IPS DF 19.7 (cell line): ENCODE measurements around the gene STX8.
"Not testable (repeated sequence)": the region's sequence is repeated elsewhere in the genome, so short reads cannot be mapped to it uniquely, and the experiment has no call there.

Experiments
- DNase-seq: peaks from one replicate; pipeline ENCODE4 v3.0.0-alpha.2; 2013; ENCODE audit warnings: low read depth, low spot score

Gene STX8

DNA sequence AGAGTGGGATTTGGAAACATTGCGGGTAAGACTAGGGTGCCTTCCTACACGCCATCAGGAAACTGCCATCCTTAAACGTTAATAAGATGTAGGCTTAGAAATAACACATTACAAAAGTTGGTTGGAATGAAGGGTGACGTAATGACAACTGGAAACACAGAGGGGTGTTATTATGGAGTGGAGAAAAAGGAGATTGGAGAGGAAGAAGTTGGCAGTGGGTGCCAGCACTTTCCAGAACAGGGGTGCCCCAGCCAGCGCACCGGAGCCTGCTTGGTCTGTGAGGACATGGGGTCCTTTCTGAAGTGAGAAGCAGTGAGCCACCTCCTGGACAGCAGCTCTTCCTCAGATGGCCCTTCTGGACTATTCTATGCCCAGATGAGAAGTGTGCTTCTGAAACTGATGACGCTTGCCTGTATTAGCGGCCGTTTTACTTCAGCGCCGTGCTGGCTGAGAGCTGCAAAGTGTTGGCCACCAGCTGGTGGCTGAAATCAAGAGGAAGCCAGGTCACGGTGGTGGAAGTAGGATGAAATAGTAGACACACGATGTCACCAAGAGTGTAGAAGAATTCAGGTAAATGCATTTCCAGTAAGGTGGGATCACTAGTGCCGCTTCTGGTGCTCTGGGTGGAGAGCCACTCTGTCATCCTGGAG, 309.5 kb downstream of the STX8 start:
- no peak for DNase-seq

DNA sequence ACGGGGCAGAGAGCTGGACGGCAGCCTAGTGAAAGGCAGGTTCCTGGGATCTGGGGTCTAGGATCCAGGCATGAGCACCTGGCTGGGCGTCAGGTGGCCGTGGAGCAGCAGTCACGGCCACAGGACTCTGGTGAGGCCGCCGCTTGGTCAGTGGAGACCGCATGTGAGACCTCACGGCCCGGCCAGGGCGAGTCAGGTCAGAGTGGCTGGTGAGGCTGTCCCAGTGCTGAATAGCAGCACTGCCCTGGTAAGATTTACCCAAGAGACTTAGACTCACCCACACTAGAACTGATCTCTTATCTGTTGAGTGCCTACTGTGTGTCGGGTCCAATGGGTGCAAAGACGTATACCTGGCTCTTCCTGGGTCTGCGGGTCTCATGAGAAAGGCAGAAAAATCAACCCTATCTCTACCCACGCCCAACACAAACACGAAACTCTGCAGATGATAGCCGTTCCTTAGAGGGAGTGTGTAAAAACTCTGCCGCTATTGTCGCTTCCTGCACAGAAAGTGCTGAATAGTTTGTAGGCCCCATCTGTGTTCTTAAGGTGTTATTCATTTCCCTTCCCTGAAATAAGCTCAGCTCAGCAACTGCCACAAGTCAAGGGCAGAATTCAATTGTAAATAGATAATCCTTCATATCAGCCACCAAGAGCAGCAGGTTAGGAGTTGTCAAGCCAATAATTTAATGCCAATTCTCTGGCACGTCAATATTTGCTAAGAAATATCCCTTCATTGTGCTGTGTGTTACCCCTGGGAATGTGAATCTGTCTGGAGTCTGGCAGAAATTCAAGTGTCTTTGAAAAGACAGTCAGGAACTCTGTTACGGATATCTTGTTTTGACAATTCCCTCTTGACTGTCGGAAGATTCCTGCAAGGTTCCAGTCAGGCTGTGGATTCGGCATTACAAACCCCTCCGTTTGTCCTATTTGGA, 314.3 kb downstream of the STX8 start:
- no peak for DNase-seq

DNA sequence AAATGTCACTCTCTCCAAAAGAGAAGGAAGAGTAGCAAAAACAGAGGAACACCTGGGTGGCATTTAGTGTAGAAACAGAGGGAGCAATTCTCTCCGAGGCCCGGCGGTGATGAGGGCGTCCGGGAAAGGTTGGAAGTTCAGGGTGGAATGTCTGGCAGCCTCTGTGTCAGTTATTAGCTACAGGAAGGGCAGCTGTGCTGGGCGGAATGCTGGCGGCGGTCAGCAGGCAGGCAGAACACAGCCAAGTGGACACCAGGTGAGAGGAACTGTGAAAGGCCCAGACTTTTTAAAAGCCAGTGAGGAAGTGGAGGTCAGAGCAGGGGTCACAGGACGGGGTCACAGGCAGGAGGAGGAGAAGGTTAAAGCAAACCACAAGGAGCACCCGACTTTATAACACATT, 316.2 kb downstream of the STX8 start:
- no peak for DNase-seq

DNA sequence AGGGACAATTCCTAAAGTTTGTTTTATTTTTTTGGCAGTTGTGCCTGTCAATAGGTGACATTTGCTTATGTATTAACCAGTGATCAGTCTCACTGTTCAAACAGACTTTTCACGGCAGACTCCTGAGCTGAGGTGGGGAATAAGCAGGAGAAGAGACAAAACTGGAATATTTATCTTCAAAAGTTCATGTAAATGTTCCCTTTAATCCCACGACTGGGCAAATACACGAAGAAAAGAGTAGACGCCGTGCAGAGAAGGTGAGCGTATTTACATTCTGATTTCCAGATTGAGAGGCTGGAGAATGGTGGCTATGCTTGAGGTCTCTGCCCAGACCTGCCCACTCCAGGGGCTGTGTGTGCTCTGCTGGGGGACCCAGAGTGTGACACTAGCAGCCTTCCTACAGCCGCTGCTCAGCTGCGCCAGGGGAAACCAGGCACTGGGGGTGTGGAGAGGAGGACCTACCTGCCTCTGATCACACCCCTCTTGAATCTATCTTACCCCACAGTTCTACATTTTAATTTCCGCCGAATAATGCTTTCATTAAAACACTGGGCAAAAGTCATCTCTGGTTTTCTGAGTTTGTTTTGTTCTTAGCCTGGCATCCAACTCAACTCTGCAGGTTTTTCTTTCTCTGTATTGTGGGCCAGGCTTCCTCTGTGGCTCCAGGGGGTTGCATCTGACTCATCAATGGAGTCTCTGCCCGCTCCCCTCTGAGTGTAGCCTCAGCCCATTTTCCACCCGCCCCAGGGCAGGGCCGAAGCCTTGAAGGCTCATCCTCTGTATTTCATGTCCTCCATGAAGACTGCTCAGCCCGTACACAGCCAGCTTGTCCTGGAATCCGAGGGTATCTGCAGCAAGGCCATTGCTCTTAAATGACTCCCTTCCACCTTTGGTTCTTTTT, 317.3 kb downstream of the STX8 start:
- no peak for DNase-seq

DNA sequence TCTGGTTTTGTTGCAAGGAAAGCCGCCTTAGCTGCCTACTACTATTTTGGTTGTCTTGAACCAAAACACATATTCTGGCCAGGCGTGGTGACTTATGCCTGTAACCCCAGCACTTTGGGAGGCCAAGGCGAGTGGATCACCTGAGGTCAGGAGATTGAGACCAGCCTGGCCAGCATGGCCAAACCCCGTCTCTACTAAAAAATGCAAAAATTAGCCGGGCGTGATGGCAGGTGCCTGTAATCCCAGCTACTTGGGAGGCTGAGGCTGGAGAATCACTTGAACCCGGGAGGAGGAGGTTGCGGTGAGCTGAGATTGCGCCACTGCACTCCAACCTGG, 318.0 kb downstream of the STX8 start:
- DNase-seq, result not testable (repeated sequence)

DNA sequence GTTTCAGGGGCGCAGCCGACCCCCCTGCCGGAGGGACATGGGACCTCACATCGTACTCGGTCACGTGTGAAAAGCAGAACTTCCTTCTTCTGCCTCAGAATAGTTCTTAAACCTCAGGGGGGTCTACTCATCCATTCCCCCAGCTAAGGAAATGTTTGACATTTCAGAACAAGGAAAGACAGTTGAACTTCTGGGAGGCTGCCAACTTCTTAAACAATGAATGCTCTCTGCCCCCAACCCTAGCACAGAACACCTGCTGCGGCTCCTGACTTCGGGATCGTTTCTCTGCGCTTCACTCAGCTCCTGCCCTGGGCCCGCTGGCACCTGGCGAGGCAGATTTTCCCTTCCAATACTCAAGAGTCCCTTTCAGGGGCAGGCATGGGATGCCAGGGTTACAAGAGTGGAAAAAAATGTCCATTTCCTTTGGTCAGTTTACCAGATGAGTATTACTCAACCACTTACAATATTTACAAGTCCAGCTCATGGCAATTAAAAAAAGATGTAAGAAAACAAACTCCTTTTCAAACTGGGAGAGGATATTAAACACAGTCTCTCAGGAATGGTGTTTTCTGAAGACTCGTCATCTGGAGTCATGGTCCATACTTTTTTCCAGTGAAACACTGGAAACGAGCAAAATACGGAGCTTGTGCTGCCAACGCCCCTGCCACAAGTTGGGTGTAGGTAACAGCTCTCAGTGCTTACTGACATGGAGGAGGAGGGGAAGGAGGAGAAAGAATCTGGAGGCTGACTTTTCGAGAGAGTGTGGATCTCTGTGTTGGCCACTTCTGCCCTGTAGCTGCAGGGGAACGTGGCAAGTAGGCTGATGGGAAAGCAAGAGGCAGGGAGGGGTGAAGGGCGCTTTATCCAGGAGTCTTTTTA, 318.6 kb downstream of the STX8 start:
- no peak for DNase-seq

DNA sequence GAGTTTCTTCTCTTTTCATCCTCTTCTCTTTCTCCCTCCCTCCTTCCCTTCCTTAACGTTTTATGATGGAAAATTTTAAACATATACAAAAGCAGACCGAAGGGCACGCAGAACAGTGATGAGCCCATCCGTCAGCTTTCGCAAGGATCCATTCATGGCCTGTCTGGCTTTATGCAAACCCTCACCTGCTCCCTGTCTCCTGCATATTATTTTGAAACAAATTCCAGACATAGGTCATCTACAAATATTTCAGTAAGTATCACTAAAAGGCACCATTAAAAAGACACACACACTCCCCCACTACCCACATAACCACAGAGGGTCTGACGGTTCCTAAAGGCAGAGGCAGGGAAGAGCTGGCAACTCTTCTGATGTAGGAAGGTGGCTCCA, 319.3 kb downstream of the STX8 start:
- no peak for DNase-seq

DNA sequence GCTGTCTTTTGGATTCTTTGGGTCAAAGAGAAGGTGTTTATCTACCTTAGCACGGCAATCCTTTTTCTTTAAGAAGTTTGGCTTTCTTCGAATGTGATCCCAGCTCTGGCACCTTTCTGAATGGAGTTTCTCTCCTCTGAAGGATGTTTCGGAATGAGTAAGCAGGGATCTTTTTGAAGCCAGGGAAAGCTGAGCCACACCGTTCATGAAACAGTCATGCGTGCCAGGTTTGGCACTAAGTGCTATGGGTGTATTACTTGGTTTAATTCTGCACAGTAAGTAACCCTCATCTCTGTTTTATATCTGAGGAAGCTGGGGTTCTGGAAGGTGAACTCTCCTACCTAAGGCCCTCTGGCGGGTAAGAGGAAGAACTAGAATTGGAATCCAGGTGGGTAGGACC, 319.8 kb downstream of the STX8 start:
- DNase-seq, result no peak

DNA sequence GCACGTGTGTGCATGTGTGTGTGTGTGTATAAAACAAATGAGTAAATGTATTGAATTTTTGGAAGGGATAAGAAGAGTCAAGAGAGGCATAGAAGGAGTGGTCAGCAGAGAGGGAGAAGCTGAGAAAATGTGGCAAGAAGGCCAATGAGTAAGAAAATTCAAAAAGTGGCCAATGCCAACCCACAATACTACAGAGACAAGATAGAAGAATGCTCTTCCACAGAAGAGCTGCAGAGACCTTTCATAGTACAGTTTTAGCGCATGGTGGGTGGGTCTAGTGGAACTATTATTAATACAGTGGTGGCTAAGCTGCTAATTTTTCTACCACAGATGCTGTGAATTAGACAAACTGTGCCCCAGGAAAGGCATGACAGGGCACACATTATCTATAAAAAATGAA, 320.8 kb downstream of the STX8 start:
- DNase-seq, result no peak

DNA sequence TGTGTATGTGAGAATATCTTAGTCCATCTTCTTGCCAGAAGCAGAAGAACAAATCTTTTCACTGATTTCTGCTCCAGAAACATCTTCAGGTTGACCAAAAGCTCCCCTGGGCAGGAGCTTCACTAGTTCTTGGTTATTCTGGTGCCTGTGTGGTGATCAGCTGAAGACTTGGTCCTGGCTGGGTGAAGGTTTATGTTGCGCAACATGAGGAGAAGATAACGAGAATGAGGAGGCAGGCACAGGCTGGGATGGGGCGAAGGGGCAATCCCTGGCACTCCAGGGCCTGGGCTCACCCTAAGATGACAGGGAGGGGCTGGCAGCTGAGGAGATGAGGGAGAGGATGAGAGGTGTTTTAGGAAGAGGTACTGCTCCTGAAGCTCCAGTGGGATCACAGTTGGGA, 322.3 kb downstream of the STX8 start:
- no peak for DNase-seq

DNA sequence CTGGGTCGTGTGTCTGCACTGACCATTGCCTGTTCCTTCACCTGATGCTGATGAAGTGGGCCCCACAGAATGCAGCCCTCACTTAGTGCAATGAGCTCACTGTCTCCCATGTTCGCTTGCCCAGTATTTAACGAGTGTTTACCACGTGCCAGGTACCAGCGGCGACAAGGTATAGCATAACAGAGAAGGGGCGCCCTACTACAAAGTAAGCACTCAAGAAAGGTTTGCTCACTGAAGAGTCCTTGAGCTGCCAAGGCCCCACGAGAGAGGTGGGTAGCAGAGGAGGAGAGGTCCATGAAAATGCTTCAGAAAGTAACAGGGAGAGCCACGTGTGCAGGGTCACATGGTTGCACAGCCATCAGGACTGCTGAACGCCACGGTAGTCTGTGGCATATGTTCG, 324.3 kb downstream of the STX8 start:
- DNase-seq, result no peak

DNA sequence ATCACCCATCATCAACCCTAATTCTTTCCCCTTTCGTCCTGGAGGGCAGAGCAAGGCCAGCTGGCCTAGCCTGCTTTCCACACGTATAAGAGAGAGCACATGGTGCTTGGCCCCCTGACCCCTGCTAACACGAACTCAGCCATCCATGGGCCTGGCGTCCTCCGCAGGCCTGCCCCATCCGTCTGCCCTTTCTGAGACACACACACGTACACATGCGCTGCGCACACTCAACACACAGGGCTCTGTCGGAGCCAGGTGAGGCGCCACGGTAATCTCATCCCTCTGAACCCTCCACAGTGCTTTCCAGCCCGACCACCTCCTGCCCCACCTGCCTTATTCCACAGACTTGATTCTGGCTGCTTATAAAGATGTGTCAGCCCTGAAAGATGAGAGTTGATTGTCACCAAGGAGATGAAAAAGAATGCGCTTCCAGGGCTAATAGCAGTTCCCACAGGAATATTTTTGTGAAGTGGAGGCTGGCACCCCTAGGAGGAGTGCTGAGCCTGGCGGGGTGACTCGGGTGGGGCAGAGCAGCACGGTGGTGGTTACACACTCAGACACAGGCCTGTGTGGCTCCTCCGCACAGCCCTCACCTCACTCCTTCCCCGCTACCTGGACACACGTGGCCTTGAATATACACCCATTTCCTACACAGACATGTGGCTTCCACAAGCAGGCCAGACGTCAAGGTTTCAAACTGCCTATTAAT, 326.2 kb downstream of the STX8 start:
- no peak for DNase-seq

DNA sequence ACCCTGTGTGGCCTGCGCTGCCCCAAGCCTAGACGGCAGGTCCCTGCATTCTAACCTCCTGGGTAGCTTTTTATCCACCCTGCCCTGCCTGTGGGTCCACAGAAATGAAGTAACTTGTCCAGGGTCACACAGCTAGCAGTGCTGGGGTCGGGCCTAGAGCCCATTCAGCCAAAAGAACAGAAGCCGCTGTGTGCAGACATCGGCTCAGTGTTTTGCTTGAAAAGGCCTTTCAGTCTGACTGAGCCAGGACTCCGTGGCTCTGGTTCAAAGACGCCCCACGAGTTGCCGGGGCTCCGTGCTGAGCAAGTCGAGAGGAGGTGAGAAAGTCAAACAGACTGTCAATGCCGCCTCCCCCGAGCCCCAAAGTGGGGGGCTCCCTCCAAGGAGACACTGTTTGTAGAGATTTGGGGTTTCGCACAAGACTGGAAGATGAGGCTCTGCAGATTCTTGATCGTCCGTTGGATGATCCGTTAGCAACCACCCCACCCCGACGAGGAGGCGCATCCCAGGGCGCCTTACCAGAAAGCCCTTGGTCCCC, 328.1 kb downstream of the STX8 start:
- no peak for DNase-seq

DNA sequence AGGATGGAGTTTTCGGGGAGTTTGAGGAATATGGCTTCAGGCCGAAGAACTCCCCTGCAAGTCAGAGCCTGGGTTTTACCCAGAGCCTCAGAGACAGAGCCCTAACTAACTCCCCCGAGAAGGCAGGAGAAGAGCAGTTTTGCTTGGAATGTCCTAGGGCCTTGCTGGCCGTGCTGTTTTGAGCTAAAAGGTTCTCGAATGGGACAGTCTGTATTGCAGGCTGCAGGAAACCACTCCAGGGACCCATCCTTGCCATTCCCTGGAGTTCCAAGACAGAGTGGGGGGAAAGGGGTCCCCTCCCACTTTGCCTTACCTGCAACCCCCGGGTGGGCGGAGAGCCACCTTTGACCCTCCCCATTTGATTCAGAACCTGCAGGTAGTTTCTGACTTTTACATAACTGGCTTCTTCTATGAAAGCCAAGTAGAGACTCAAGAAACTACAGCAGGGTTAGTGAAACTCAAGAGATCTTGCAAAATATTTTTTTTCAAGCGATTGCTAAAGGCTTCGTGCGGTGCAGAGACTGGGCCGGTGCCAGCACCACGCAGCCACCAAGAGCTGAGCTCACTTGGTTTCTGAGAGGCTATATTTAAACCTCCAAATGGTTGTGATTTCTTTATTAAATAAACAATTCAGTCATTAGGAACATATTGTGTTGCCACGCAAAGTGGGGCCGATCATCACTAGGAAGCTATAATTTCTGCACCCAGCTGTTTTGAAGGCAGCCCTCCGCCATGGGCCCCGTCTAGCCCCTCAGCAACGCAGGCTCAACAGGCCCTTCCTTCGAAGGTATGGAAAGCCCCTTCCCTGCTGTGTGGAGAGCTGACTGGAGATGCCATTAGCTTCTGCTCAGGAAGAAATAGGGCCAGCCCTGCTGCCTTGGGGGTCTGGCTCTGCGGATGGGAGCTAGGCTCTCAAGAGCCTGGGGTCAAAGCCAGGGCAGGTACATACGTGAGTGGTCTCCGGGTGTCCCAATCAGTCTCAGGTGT, 331.3 kb downstream of the STX8 start:
- DNase-seq, result no peak

DNA sequence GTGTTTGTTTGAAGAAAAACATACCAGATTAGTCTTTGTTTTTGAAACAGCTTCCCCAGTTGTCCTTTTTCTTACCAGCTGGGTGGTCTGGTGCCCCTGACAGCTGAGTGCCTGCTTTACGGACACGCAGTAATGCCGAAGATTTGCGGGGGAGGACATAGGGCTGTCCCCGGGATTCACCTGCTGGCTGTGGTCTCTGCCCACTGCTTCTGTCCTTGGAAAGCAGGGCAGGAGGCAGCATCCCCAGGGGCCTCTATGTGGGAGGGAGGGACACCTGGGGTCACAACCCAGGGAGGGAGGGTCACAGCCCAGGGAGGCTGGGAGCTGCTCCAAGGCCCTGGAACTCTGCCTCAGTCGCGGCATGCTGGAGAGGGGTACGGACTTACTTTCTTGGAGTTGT, 332.6 kb downstream of the STX8 start:
- DNase-seq, result no peak

DNA sequence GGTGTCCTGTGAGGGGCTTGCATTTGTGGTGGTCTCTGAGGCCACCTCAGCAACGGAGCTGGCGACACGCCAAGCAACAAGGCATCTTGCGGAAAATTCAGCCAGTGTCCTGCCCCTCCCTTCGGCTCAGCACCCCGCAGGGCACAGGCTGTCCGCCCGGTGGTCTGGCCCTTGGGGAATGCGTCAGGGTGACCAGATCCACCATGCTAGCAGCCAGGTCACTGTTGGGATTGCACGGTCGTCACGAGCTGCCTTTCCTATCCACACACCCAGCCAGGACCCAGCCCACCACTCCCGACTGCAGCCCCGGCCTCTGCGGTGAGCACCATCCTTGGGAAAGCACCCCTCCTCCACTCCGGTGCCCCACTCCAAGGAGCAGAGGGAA, 333.1 kb downstream of the STX8 start:
- DNase-seq, result no peak

DNA sequence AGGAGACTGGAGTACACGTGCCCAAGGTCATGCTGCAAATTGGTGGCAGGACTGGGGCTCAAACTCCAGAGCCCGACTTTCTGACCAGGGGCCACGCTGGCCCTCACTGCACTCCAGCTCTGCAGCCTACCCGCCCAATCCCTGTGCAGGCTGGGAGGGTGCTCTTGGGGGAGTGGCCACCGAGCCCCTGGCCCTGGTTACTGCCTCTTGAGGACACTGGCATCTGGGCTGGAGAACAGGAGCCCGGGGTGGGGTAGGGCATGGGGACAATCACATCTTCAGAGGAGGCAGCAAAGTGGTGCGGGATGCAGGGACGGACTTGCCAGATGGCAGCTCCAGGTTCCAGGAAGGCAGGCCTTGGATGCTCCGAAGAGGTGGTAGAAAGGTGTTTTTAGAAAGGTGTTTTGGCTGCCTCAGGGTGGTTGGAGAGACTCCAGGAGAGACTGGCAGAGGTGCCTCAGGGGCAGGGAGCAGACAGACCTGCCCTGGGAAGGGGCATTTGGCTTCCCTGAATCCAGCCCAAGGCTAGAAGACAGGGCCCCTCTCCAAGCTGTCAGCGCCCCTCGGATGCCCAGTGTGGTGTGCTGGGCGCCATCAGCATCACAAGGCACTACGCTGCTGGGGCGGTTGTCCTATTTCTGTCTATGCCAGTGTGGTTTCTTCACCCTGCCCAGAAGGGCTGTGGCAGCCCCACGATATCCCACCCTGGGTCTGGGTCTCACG, 333.7 kb downstream of the STX8 start:
- no peak for DNase-seq

DNA sequence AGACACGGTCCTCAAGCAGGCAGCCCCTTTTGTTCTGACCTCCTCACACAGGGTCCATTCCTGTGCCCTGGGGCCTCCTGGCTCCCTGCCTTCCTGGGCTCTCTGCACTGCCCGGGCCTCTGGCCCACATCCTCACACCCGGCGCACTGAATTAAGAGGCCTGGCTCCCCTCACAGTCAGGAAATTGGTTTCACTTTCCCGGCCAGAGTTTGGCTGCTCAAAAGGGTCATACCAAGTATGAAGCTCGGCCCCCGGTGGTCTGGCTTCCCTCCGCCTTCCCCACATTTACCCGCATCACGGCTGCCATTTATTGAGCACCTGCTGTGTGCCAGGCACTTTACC, 334.3 kb downstream of the STX8 start:
- DNase-seq, result no peak
